Hepatic stellate cell (primary cell): ENCODE data around the gene FSTL5.

Experiments used
- DNase-seq: peaks from one replicate; pipeline ENCODE4 v3.0.0; 2011; ENCODE audit warnings: low spot score

The FSTL5 gene

DNA sequence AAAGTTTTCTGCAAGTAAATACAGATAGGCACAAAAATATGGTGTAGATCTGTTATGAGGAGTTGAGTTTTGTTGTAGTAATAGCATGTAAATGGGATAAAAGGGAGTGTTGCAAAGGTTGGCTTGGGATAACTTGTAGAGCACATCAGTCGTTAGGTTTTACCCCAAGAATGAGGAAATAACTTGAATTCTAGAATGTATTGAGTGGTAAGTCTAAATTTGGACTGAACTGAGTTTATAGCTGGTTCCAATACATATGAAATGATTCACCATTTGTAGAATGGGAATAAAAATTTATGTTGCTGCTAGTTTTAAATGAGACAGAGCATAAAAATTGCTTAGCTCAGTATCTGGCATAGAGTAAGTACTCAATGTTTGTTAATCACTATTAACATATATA lies 719.2 kb downstream of the FSTL5 start:
- no peak for DNase-seq

DNA sequence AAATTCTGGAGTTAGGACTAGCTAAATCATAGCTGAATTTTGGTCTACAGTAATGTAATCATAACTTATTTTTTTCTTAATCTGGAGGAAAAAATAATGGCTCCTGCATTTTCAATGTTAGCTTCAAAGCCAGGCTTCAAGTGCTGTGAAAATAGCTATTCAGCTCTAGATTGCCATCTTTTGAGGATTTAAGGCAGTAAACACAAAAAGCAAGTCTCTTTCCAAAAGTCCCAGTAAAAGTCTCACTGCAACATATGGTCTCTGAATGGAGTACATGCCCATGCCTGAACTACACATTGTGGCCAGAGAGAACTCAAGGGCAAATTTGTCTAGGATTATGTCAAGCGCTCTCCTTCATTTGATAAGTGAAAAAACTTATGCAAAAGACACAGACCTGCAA lies 720.9 kb downstream of the FSTL5 start:
- no peak for DNase-seq

DNA sequence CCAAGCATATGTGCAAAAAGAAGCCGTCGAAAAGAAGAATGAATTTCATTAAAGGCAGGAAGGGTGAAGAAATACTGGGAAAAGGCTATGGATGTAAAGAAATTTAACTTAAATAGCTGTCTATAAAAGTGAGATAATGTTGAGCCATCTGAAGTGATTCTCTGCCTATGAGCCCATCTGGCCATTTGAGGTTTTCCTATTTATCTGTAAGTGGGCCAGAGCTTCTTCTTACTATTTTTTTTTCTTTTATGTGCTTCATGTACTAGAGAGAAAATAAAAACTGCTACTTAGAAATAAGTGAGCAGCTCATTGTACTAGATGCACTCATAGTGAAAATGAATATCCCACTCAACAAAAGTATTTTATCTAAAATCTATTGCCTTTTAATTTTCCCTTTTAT lies 725.7 kb downstream of the FSTL5 start:
- no peak for DNase-seq

DNA sequence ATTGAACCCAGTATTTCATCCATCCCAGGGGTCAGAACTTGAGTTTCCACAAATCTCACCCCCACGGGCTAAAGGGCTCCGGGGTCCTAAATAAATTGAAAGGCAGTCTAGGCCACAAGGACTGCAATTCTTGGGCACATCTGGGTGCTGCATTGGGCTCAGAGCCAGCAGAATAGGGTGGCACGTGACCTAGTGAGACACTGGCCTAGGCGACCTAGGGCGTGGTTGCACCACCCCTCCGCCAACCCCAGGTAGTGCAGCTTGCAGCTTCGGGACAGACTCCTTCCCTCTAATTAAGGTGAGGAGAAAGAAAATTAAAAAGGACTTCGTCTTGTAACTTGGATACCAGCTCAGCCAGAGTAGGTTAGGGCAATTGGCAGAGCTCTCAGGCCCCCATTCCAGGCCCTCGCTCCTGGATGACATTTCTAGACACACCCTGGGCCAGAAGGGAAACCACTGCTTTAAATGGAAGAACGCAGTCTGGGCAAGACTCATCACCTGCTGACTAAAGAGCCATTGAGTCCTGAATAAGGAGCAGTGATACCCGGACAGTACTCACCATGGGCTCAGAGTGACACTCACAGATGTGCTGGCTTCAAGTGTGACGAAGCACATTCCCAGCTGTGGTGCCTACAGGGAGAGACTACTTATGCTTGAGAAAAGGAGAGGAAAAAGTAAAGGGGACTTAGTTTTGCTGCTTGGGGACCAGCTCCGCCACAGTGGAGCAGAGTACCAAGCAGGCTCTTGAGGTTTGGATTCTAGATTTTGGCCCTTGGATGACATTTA lies 735.4 kb downstream of the FSTL5 start:
- DNase-seq = no peak

DNA sequence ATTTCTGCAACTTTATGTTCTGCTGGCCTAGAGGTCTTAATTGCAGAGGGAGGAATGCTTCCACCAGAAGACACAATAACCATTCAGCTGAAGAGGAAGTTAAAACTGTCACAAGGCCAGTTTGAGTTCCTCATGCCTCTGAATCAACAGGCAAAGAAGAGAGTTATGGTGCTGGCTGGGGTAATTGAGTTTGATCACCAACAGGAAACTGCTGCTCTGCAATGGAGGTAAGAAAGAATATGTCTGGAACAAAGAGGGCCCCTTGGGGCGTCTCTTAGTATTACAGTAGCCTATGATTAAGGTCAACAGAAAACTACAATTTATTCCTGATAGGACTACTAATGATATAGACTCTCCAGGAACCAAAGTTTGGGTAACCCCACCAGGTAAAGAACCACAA lies 744.0 kb downstream of the FSTL5 start:
- DNase-seq = no peak

DNA sequence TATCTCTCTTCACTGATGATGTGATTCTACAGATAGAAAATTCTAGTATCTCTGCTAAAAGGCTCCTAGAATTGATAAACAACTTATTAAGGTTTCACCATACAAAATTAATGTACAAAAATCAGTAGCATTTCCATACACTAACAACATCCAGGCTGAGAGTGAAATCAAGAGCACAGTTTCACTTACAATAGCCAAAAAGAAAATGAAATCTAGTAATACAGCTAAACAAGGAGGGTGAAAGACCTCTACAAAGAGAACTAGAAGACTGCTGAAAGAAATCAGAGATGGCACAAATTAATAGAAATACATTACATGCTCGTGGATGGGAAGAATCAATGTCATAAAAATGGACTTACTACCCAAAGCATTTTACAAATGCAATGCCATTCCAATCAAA lies 751.9 kb downstream of the FSTL5 start:
- no peak for DNase-seq

DNA sequence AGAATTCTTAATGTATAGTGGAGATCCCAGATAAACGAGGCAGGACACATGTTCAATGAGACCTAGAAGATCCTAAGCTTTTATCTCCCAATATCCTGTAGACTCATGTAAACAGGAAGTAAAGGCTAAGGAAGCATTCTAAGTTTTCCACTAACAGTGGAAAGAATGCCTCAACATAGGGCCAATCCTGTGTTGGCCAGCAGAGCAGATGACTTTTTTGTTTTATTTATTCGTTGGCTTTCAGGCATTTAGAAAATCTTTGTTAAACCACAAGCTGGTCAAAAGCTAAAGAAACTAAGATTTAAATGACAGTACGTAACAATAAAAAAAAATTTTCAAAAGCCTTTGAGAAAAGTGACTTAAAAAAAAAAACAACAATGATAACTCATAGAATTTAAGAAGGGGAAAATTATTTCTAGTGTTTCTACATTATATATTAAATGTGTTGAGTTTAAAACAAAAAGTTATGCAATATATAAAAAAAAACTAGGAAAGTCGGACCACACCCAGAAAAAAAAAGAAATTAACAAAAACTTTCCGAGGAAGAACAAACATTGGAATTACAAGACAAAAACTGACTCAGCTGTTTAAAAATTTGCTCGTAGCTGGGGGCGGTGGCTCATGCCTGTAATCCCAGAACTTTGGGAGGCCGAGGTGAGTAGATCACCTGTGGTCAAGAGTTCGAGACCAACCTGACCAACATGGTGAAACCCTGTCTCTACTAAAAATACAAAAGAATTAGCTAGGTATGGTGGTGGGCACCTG lies 759.3 kb downstream of the FSTL5 start:
- no peak for DNase-seq

DNA sequence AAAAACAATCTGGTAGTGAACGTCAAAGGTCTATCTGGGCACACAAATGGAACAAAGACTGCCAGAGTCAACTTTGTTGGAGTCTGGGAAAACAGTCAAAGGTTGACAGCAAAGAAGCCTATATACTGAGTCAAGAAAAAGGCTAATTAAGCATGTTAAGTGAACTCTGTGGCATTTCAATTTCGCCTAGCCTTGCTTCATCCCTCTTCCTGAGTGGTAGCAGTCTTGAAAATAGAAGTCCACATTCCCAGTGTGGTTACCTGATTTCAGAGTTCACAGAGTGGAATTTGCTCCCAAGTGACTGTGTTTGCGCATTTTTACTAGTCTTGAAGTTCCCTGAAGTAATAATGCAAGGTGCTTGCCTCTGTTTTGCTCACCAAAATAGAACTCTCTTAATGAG lies 760.0 kb downstream of the FSTL5 start:
- no peak for DNase-seq

DNA sequence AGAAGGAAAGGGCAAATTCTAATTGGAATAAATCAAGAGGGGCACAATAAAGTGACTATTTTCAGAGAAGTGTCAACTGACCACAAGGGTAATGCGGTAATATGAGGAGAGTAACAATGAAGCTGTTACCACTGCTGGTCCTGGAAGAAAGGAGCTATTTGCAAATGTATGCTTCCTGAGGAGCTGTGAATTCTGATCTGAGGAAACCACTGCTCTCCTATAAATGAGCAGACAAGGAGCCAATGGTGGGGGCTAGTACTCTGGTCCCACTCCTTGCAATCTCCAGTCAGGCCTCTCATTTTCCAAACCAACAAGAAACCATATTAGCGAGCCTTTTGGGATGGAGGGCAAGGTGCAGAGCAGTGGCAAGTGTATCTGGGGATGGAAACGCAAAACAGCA lies 770.2 kb downstream of the FSTL5 start:
- DNase-seq = no peak

DNA sequence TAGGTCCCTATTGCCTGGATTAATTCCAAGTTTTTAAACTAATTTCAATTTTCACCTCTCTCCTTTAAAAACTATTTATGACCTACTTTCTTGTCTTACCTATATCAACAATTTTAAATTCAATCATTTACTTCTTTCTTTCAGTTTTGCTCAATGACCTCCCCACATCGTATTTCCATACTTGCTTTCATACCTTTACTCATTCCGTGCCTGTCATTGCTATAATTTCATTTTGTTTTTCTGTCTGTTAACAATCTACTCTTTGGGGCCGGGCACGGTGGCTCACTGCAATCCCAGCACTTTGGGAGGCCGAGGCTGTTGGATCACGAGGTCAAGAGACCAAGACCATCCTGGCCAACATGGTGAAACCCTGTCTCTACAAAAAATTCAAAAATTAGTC lies 781.1 kb downstream of the FSTL5 start:
- no peak for DNase-seq

DNA sequence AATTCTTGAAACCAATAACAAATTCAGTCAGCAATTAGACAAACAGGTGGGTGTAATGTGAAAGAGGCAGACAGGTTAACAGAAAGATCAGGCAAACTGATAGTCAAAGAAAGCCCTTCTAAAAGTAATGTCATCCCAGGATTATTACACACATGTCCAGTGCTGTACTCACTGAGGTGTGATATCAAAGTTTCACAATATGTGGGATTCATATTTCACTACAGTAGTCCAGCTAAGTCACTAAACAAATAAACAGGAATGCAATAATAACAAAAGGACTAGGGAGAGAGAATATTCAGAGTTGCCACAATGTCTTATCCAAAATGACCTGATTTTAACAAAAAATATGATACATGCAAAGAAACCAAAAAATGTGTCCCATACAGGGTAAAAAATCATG lies 787.5 kb downstream of the FSTL5 start:
- no peak for DNase-seq

DNA sequence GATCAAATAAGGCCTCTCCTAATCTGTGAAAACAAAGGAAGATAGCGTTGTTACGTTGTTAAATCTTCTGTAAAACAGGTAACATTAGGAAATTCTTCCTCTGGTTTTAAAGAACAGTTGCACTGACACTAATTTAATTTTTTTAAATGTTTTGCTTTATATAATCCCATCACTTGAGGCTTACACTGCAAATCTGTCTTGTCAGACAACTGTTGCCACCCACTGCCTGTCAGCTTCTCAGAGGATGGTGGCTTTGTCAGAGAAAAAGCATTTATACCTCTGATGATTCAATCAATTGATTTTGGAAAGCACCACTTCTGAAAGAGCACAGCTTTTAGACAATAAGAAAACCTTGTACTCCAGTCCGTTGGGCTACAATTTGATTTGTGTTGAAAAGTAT lies 799.1 kb downstream of the FSTL5 start:
- no peak for DNase-seq

DNA sequence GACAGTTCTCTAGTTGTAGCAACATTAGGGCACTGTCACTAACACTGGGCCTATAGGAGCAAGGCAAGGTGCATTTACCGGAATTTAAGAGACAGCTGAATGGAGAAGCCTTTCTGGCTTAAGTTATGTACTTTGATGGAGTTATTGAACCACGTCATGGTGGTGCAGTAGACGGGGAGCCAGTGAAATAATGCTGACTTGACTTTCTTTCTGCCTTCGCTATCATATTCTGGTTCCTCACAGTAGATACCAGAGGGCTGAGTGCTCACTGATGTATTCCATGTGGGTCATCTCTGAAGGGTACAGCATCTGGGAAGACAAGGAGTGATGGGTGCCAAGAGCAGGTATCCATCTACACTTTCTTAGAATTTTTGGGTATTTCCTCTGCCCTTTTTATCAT lies 802.8 kb downstream of the FSTL5 start:
- no peak for DNase-seq

DNA sequence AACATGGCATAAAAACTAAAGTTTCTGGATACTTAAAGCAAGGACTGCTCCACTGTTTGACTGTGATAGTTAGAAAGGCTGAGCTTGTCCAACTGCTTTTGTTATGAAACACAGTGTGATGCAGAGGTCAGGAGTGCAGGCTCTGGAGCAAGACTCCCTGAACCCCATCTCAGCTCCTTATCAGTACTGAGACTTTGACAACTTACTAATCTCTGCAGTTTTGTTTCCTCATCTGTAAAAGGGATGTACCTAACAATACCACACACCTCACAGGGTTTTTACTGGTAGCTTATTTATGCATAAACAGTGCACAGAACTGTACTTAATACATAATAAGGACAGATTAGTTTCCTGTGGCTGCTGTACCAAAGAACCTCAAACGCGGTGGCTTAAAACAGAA lies 804.3 kb downstream of the FSTL5 start:
- no peak for DNase-seq

DNA sequence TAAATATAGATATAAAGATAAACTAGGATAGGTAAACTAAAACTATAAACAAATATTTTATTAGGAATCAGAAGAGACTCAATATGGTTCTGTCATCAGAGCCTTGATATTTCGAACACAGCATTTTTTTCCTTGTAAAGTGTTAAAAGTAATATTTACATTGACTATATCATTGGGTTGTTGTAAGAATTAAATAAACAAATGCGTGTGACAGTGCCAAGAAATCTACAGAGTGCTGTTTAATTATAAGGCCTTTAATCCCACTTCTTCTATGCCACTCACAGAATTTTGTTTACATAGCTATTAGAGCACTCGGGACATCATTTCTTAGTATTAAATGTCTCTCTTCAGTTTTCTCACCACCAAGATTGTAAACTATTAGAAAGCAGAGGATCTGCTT lies 807.4 kb downstream of the FSTL5 start:
- DNase-seq = no peak

DNA sequence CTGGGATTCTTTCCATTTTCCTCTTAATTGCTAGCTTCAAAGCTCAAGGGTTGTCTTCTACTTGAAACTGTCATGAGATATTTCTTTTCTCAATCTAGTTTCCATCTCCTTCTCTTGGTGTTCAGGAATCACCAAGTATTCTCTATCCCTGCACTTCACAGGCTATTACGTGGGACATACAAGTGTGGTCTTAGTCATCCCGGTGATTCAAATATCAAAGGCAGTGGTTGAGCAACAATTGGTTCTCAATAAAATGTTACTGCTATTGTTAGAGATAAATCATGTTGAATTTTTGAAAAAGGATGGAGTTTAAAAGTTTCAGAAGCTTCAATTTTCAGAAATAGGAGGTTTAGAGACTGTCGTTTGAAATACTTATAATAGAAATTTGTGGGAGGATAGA lies 812.9 kb downstream of the FSTL5 start:
- no peak for DNase-seq

DNA sequence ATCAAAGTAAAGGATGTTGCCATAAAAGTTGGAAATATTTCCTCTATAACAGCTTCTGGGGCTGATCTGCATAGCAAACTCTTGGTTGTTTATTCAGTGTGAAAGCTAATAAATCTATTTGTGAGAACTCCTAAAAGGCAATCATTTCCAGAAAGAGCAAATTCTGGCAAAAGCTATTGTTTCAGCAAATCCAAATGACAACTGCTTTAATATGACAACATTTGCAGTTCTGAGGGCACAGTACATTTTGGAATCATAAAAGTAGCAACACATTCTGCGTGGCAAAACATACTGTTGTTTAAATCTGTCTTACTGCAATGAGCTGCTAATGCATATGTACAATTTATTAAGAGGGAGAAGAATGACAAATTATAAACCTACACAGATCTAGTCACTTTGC lies 818.1 kb downstream of the FSTL5 start:
- no peak for DNase-seq

DNA sequence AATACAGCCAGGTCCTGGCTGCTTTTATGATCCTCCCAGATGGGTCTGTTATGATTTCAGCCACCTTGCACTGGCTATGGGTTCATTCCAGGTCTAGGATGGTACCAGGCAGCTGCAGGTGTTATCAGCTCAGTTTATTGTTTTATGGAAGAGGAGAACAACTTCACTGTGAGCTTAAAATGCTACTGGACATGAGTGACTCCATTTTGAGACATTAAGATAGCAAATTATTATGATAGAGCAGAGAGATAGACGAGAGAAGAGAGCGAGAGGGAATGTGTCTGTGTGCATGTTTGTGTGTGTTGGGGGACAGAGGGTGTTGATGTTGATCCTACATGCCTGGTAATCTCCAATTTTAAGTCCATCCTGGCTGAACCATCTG lies 820.2 kb downstream of the FSTL5 start:
- DNase-seq = no peak

DNA sequence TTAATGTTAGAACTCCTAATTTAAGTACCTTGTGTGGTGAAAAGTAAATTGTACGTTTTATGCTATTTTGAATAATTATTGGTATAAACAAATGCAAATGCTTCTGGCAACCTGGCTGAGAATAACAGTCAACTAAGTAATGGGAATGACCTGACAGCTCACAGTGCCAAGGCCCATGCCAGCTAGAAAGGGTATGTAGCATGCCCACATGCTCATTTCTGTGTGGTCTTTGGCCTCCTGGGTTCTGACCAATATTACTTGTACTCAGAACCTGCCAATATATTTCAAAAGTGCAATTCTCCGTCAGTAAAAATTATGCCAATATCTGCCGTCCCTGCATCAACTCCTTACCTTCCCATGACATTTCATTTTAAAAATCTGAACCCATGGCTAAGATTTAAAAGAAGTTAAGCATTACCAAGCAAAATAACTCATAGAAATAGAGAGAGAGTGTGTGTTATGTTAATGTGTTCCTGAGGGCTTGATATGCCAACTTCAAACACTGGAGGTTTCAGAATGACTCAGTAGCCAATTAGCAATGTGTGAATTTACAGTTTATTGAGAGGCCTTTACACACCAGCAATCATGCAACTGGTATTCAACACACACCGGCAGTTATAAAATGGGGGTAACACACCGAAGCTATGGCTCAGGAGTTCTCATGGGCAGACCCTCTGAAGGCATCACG lies 820.8 kb downstream of the FSTL5 start:
- DNase-seq = no peak

DNA sequence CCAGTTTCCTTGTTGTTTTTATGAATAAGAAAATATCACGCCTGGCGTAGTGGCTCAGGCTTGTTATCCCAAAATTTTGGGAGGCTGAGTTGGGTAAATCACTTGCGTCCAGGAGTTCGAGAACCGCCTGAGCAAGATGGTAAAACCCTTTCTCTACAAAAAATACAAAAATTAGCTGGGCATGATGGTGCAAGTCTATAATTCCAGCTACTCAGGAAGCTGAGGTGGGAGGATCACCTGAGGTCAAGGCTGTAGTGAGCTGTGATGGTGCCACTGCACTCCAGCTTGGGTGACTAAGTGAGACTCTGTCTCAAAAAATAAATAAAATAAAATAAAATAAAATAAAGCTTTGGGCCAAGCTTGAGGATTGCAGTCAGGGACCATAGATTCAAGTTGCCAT lies 827.2 kb downstream of the FSTL5 start:
- no peak for DNase-seq

DNA sequence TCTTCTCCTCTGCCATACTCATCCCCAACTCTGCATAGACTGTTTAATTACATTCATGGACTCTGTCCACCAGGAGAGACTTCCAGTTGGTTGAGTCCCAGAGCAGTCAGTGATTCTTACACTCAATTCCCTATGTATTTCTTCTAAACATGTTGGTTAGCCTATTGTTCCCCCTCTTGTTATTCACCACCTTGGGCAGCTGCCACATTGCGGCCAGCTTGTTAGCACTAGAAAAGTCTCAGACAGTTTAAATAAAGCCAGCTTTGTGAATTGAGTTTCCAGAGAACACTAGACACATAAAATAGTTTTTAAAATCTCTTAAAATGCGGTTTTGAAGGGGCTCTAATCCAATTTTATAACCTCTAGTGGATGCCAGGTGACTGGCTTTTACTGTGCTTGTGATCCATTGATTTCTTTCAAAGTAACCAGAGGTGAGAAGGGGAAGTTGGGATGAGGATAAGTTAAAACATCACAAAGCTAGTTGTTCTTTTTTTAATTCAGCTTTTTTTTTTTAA lies 827.7 kb downstream of the FSTL5 start:
- no peak for DNase-seq
